ENCODE results near the gene KRTAP12-3.

- no peak for TF ChIP-seq CTCF (IDR thresholded peaks at IDR 0.05; ENCODE audit: borderline replicate concordance, extremely low read depth, low read length, poor library complexity, severe bottlenecking)
- no peak for TF ChIP-seq EZH2 (IDR thresholded peaks at IDR 0.05; ENCODE audit: borderline replicate concordance, low read depth, low read length, severe bottlenecking)
These were observed 23.4 kb downstream of the KRTAP12-3 start for GRCh38 chr21:44681152-44681551.

Measured in DND-41 (cell line).